Thyroid gland (tissue), 4 donors: ENCODE data around the gene S100A2. TPM values are rescaled to one million over a fixed set of nuclear protein-coding genes. Genes with fewer than 3 reads are reported as not detected.

Experiments used
- DNase-seq, 2 donors: peaks; one replicate each; pipeline ENCODE4 v3.0.0-alpha.2; 2019
- H3K27ac ChIP-seq, 3 donors: fragments of 200-600 bp; sonication (generic); 1 replicate in 2 of 3; 2 replicates in 1 of 3; pipeline ENCODE4 v1.5.1; 2016 to 2019; ENCODE audit warnings: mild to moderate bottlenecking in 1 of 3, moderate library complexity in 1 of 3
- H3K27me3 ChIP-seq: fragments of 200-600 bp; sonication (generic); one replicate; pipeline ENCODE4 v1.5.1; 2019
- H3K36me3 ChIP-seq, 2 donors: fragments of 200-600 bp; sonication (generic); one replicate each; pipeline ENCODE4 v1.5.1; 2016 to 2019
- H3K4me1 ChIP-seq, 2 donors: fragments of 200-600 bp; sonication (generic); one replicate each; pipeline ENCODE4 v1.5.1; 2017 to 2019
- H3K4me3 ChIP-seq, 3 donors: fragments of 200-600 bp; sonication (generic); replicated peaks in 1 of 3; 1 replicate in 2 of 3; 2 replicates in 1 of 3; pipeline ENCODE4 v1.5.1; 2016; ENCODE audit warnings: mild to moderate bottlenecking in 1 of 3
- H3K9me3 ChIP-seq: fragments of 200-600 bp; sonication (generic); one replicate; pipeline ENCODE4 v1.5.1; 2017
- POLR2A ChIP-seq, 2 donors: fragments of 450-650 bp; IDR thresholded peaks; one replicate each; pipeline ENCODE4 v1.6.1; 2017; ENCODE audit warnings: antibody characterized with exemption in 2 of 2, mild to moderate bottlenecking in 2 of 2, moderate library complexity in 1 of 2
- WGBS, 2 donors: methylation state at CpG; one replicate each; pipeline ENCODE4 v1.1.5; 2017; 5-methylcytosine and 5-hydroxymethylcytosine counted together
- intact Hi-C: fragments of 100-400 bp; cut with DNase I; formaldehyde crosslinking; loops from one replicate; pipeline ENCODE4 v1.15.1; 2023
- total RNA-seq, 4 donors: library from RNA; depleted of rRNA; stranded (reverse); fragments of >200 nt; gene quantifications; one replicate each; pipeline ENCODE4 v1.2.3, GENCODE V29; 2016
- TF ChIP-seq, protein P1 (sequence below), 6 experiments: fragments of 200-600 bp in 3 of 6; fragments of 450-650 bp in 3 of 6; sonication (generic) in 3 of 6; IDR thresholded peaks; one replicate each; pipeline ENCODE4 v1.5.1; 2016 to 2019; ENCODE audit warnings: antibody characterized with exemption in 6 of 6, mild to moderate bottlenecking in 2 of 6, inconsistent platforms in 1 of 6, moderate library complexity in 1 of 6

The S100A2 gene
- total RNA-seq, 4 donors from 2014 or later = 2.6 to 10.1 (median 5.9) TPM

DNA sequence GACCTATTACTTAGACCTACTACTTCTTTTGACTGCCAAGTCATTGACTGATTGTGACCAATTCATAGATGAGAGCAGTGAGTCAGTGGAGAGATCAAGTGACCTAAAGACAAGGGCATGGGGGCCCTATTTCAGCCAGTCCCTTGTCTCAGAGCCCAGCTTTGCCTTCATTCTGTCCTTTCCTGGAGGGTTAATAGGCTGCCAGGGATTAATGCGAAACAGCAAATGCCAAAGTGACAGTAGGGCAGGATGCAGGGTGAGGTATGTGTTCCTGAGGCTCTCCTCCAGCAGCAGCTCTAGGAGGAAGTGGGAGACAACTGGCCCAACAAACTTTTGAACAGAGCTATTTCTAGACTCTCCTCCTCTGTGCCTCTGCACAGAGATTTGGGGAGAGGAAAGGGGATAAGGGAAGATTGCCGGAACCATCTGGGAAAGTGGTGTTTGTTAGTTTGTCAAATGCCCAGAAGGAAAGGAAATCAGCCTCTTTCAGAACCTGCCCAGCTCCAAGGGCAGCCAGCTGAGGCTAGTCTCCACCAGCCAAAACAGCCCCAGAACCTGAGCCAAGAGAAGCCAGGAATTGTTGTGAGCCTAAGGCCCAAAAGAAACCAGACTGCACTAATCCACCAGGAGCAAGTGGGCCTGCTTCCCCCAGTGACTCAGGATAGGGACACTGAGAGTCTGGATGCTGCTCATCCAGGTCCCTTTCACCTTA lies 11.7 kb downstream of the S100A2 start:
- Histone ChIP-seq H3K36me3 (no peaks in the 10 kb centered on the region), H3K27me3 (no peaks in the 10 kb centered on the region), H3K9me3 (no peaks in the 10 kb centered on the region), H3K4me1 (peaks cover 16 to 27% of the 10 kb centered on the region in 2 donors), H3K27ac (peak overlapping the region; percentile 51 to 69 (median 61)), H3K4me3 (no peak overlapping the region)
- peak; percentile 37 to 66 for DNase-seq
- WGBS, 2 donors = 59 to 81% methylated on average over 2 of the region's 2 CpGs
- TF ChIP-seq, protein P1, sequence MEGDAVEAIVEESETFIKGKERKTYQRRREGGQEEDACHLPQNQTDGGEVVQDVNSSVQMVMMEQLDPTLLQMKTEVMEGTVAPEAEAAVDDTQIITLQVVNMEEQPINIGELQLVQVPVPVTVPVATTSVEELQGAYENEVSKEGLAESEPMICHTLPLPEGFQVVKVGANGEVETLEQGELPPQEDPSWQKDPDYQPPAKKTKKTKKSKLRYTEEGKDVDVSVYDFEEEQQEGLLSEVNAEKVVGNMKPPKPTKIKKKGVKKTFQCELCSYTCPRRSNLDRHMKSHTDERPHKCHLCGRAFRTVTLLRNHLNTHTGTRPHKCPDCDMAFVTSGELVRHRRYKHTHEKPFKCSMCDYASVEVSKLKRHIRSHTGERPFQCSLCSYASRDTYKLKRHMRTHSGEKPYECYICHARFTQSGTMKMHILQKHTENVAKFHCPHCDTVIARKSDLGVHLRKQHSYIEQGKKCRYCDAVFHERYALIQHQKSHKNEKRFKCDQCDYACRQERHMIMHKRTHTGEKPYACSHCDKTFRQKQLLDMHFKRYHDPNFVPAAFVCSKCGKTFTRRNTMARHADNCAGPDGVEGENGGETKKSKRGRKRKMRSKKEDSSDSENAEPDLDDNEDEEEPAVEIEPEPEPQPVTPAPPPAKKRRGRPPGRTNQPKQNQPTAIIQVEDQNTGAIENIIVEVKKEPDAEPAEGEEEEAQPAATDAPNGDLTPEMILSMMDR (IDR thresholded peaks at IDR 0.05) = no peak
- TF ChIP-seq POLR2A (IDR thresholded peaks at IDR 0.05) = no peak
- intact Hi-C loops = no loop called here

DNA sequence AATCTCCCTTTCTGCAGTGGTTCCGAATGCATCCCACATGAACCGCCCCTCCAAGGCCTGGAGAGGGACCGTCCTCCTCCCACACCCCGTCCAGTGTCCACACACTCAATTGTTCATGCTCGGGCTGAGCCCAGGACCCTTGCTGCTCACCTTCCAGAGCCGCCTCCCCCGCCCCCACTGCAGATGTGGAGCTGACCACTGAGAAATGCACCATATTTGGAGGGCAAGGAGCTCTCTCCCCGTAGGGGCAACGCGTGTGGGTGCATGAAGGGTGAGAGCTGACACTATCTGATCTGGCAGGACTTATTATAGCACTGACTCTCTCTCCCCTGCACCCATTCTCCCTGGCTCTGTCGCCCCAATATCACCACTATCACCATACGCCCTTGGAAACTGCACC lies 12.5 kb downstream of the S100A2 start:
- Histone ChIP-seq H3K36me3 (no peaks in the 10 kb centered on the region), H3K4me1 (peaks cover 16 to 36% of the 10 kb centered on the region in 2 donors), H3K4me3 (no peak overlapping the region), H3K27me3 (no peaks in the 10 kb centered on the region), H3K9me3 (no peaks in the 10 kb centered on the region), H3K27ac (peak overlapping the region in 1 of 3 donors; percentile 69)
- TF ChIP-seq, protein P1 (IDR thresholded peaks at IDR 0.05) = no peak
- TF ChIP-seq POLR2A (IDR thresholded peaks at IDR 0.05) = no peak
- intact Hi-C loops = no loop called here
- DNase-seq = no peak
- WGBS, 2 donors = 91 to 95% methylated on average over 12 of the region's 12 CpGs

DNA sequence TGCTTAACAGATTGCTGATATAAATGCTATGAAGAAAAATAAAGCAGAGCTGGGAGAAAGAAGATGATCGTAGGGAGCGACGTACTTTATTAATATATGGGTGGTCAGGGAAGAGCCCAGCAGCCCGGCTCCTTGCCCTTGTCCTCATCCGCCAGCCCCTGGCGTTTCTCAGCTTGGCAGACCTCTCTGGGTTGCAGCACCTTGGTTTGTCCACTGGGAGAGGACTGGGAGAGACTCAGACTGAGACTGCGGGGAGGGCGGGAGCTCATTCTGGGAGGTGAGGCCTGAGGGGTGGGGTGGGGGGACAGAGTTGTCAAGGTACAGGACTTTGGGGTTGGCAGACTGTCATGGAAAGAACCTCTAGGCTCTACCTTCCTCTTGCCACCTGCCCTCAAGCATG lies 13.3 kb downstream of the S100A2 start:
- Histone ChIP-seq H3K27ac (no peak overlapping the region), H3K36me3 (no peaks in the 10 kb centered on the region), H3K27me3 (no peaks in the 10 kb centered on the region), H3K9me3 (no peaks in the 10 kb centered on the region), H3K4me3 (no peak overlapping the region), H3K4me1 (peaks cover 21 to 44% of the 10 kb centered on the region in 2 donors)
- TF ChIP-seq, protein P1 (IDR thresholded peaks at IDR 0.05) = no peak
- no peak for TF ChIP-seq POLR2A (IDR thresholded peaks at IDR 0.05)
- WGBS, 2 donors = 89 to 96% methylated on average over 8 of the region's 8 CpGs
- DNase-seq = no peak
- intact Hi-C loops = no loop called here

DNA sequence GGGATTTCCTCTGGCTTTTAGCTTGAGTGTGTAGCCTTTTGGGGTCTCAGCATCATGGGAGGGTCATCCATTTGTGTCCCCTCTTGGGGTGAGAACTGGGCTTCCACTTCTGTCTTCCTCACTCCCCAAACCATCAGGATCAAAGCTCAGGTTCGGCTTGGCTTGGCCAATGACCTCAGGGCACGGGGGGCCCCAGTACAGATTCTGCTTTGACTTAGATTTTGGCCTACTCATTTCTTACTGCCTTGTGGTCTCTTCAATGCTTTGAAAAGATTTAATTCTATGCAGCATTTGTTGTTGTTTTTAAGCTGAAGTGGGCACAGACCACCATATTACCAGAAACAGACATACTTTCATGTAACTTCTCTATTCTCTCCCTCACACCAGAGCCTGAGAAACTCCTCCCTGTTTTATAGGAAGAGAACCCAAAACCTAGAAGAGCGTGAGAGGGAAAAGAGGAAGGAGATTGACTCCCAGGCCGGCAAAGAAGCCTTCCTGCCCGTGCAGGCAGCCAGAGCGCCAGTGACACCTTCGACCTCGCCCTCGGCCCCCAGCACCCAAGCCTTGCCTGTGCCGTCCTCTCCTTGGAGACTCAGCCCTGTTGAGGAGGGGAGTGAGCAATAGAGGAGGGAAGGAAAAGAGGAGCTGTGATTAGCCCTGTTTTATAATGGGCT lies 14.7 kb downstream of the S100A2 start:
- intact Hi-C loops = no loop called here
- Histone ChIP-seq H3K27me3 (no peaks in the 10 kb centered on the region), H3K27ac (no peak overlapping the region), H3K36me3 (no peaks in the 10 kb centered on the region), H3K9me3 (no peaks in the 10 kb centered on the region), H3K4me1 (peaks cover 35 to 58% of the 10 kb centered on the region in 2 donors), H3K4me3 (no peak overlapping the region)
- 83 to 93% methylated on average over 10 of the region's 10 CpGs for WGBS, 2 donors
- DNase-seq = no peak
- TF ChIP-seq POLR2A (IDR thresholded peaks at IDR 0.05) = no peak
- TF ChIP-seq, protein P1 (IDR thresholded peaks at IDR 0.05) = no peak

DNA sequence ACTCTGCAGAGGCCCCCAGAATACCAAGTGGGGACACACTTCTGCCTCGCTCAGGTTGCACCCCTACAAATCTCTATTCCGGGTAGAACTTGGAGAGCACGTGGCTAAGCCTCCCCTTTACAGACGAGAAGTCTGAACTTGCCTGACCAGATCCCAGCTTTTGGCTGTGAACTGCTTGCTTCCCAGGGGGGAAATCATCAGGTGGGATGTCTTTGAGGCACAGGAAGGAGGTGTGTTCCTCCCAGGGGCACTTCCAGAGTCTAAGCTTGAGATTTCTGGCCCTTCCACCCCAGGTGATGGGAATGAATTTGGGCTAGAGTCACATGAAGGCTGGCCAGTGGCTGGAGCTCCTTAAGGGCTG lies 15.3 kb downstream of the S100A2 start:
- H3K27me3 ChIP-seq = no peaks in the 10 kb centered on the region
- H3K4me1 ChIP-seq = peaks cover 41 to 63% of the 10 kb centered on the region in 2 donors
- 71 to 72% methylated on average over 3 to 4 of the region's 4 CpGs for WGBS, 2 donors
- intact Hi-C loops = no loop called here
- DNase-seq = no peak
- TF ChIP-seq, protein P1 (IDR thresholded peaks at IDR 0.05) = no peak
- TF ChIP-seq POLR2A (IDR thresholded peaks at IDR 0.05) = no peak
- H3K9me3 ChIP-seq = no peaks in the 10 kb centered on the region
- no peaks in the 10 kb centered on the region for H3K36me3 ChIP-seq
- H3K4me3 ChIP-seq = no peak overlapping the region
- H3K27ac ChIP-seq = peak overlapping the region in 1 of 3 donors; percentile 96
